NCI-H345 treated with DMSO at 0.1 percent for 48 hours (cell line): Measurements from ENCODE around the gene ERICH4.
A peak's percentile ranks its signal among the peaks of the same experiment; 100 is the strongest.
"Not testable (repeated sequence)": the region's sequence is repeated elsewhere in the genome, so short reads cannot be mapped to it uniquely, and the experiment has no call there.

Source experiments
- DNase-seq: peaks from one replicate; lab custom pipeline; 2025; ENCODE audit not compliant: unreplicated experiment; lab: John Stamatoyannopoulos, UW

ERICH4 gene

GRCh38 chr19:41434450-41434849 lies 8.5 kb upstream of the ERICH4 start:
- DNase-seq, result no peak

DNA sequence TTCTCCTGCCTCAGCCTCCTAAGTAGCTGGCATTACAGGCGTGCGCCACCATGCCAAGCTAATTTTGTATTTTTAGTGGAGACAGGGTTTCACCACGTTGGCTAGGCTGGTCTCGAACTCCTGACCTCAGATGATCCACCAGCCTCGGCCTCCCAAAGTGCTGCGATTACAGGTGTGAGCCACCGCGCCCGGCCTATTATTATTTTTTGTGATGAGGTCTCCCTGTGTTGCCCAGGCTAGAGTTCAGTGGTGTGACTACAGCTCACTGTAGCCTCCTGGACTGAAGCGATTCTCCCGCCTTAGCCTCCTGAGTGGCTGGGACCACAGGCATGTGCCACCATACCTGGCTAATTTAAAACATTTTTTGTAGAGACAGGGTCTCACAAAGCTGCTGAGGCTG lies 7.6 kb upstream of the ERICH4 start:
- DNase-seq, result not testable (repeated sequence)

DNA sequence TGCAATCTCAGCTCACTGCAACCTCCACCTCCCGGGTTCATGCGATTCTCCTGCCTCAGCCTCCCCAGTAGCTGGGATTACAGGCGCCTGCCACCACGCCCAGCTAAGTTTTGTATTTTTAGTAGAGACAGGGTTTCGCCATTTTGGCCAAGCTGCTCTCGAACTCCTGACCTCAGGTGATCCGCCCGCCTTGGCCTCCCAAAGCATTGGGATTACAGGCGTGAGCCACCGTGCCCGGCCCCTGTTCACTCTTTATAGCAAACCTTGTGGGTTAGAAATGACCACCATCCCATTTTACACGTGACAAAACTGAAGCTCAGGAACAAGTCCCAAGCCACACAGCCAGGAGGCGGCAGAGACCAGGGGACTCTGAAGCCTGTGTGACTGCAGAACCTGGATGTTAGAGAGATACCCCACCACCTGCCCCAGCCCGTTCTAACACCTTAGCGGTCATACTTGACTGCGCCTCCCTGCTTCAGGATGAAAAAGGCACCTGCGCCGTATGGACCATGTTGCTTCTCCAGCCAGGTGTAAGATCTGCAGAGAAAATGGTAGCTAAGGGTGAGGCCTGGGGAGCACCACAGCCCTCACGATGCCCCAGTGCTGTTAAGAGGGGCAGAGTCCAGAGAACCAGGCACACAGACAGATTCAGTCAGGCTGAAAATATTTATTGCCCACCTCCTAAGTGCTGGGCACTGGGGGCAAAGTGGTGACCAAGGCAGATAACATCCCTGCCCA lies 6.9 kb upstream of the ERICH4 start:
- DNase-seq, result no peak

DNA sequence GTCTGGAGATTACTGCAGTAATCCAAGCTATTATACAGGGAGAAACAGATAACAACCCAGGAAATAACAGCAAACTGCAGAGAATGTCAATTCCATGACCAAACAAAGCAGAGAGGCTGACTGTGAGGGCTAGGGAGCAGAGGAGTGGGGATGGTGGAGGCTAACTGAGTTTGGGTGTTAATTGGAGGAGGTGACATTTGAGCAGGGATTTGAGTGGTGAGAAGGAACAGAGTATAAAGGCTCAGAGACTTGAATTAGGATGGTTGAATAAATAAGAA lies 6.3 kb upstream of the ERICH4 start:
- no peak for DNase-seq

GRCh38 chr19:41437944-41438574 lies 4.9 kb upstream of the ERICH4 start:
- DNase-seq, result no peak

DNA sequence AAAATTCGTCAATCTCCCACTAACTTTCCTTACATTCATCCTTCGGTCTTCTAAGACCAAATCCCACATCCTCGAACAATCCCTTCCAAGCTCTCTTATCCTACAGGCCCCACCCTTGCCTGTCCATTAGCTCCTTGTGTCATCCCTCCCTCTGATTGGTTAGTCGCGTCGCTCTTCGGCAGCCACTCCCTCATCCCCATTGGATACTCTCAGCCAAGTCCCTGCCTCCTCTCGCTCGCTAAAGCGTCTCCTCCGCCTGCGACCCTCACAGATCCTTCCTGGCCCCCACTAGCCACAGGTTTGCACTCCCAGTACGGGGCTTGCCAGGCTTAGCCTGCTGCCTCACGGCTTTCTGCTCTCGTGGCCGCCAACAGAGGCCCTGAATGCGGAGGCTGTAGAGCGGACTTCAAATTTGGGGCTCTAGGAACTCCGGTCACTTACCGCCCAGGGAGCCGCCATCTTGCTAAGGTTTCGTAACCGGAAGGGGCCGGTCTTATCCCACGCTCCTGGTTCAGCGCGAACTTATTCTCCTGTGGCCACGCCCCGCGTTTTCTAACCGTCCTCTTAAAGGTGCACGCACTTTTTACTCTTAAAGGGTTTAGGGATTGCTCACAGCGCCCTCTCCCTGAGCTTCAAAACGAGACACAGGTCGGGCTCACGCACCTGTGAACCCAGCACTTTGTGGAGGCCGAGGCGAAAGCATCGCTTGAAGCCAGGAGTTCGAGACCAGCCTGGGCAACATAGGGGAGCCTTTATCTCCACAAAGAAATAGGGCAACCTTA lies 3.3 kb upstream of the ERICH4 start, which contains the start of gene DMAC2:
Gene DMAC2, minus strand, starts transcription at position 472 of the 782 bp plus-strand sequence. Its CDS starts 13 bp downstream, at position 459.
- DNase-seq, result peak; percentile 91

- DNase-seq, result no peak
These were observed 1.5 kb upstream of the ERICH4 start for GRCh38 chr19:41441321-41441945.

- DNase-seq, result no peak
These were observed 978 bp downstream of the ERICH4 start for GRCh38 chr19:41443813-41444455.

DNA sequence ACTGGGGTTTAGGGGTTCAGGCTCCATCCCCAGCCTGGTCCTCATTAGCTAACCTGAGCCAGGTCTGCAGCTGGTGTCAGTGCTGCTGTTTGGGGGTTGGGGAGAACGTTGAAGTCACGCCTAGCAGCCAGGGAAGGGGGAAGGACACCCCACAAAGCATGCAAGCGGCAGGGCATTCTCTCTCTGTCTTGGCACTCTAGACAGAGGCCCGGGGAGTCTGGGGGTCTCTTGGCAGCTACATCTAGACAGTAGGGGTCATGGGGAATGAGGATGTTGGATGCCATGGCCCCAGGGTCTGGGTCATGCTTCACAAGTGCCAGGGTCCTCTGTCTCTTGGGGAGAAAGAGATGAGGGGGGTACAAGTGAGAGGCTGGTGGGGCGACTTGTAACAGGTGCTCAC lies 2.6 kb downstream of the ERICH4 start:
- no peak for DNase-seq

DNA sequence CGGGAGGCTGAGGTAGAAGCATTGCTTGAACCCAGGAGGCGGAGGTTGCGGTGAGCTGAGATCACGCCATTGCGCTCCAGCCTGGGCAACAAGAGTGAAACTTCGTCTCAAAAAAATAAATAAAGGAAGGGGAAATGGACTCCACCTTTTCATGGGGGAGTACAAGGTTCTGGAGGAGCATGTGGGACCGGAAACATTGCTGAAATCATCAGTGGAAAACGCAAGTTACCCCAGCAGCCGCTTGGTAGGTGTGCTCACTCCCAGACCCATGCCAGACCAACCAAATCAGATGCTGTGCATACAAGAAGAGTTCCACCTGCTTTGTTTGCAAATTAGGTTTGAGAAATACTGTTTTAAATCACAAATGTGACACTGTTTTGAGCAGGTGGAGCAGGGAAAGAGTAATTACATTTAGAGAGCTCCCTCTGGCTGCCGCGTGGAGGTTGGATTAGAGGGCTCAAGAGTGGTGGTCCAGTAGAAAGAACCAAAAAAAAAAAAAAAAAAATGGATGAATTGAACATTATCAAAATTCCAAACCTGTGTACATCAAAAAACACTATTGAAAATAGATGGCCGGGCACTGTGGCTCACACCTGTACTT lies 4.9 kb downstream of the ERICH4 start:
- no peak for DNase-seq

- peak; percentile 7 for DNase-seq
These were observed 6.3 kb downstream of the ERICH4 start for GRCh38 chr19:41449079-41449864.

DNA sequence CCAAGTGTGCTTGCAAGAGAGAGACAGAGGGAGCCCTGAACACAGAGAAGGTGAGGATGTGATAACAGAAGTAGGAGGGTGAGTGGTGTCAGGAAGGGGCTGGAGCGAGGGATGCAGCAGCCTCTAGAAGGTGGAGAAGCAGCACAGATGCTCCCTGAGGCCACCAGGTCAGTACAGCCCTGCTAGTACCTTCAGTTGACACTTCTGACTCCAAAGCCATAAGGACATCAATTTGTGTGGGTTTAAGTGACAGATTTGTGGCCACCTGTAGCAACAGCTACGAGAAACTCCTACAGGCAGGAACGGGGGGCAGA lies 6.9 kb downstream of the ERICH4 start:
- DNase-seq, result no peak

DNA sequence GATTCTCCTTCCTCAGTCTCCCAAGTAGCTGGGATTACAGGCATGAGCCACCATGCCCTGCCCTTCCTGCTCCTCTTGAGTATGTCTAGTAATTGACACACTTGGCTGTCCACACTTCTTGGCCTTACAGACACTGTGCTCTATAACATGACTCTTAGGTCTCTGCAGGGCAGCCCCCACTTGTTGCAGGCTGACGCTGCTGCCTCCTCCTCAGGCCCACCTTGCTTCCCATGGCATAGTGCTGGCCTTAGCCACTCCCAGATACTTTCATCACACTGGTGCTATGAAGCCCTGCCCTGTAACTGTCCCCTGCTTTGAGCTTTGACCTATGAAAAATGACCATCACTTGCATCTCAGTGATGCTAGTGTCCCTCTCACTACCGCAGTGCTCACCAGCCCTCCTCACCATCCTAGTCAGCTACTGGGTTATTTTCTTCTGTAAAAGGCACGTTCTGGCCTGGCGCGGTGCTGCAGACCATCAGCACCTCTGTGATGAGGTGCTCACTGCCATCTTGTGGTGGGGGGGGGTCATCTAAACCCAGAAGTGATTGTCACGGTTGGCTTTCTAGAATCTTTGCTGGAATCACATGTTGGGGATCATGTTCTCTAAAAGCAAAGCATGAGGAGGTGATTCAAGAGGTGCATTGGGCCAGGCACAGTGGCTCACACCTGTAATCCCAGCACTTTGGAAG lies 9.8 kb downstream of the ERICH4 start:
- no peak for DNase-seq

DNA sequence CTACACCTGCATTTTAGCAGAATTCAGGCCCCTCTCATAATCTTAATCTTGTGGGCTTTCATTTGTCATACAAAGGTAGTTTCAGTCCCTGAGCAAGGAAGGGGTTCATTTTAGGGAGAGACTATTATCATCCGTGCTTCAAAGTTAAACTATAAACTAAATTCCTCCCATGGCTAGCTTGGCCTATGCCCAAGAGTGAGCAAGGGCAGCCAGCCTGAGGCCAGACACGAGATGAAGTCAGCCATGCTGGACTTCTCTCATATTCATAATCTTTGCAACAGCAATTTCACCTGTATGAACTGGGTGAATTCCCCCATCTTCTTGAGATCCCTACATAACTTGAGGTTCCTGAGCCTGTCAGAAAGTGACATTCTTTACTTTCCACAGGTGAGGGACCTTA lies 13.0 kb downstream of the ERICH4 start:
- DNase-seq, result no peak

GRCh38 chr19:41456342-41456918 lies 13.5 kb downstream of the ERICH4 start:
- DNase-seq, result no peak

DNA sequence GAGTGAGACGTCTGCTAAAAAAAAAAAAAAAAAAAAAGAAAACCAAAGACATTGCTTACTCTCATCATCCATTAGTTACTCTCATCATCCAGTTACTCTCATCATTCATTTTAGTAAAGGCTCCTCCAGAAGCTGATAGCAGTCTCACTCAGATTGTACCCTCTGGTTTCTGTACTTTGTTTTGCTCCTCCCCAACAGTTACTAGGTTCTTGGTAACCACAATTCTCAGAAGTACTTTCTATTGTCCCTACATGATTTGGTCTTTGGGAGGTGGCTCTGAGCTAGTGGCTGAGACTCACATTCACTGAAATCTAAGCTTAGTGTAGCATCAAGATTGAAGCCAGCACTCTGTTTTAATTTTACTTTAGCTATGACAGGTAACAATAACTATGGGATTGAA lies 14.3 kb downstream of the ERICH4 start:
- no peak for DNase-seq

GRCh38 chr19:41462497-41462896 lies 19.5 kb downstream of the ERICH4 start:
- no peak for DNase-seq

- DNase-seq, result not testable (repeated sequence)
These were observed 20.6 kb downstream of the ERICH4 start for GRCh38 chr19:41463257-41464256.
